HEK293 (cell line): ENCODE data around the gene KCNV2.

ENCODE experiments used
- CTCF ChIA-PET: fragments of 350-600 bp; formaldehyde crosslinking; extraction: SDS; loops from one replicate; lab custom pipeline; 2021; ENCODE audit warnings: antibody characterized with exemption; lab: Yijun Ruan, JAX
- POLR2A ChIA-PET: fragments of 300-600 bp; formaldehyde crosslinking; extraction: SDS; loops from one replicate; lab custom pipeline; 2020; ENCODE audit warnings: antibody characterized with exemption, inconsistent platforms; lab: Yijun Ruan, JAX
- H3K27ac ChIP-seq: fragments of 200-500 bp; sonication (Bioruptor generic); 2 replicates; pipeline ENCODE4 v1.5.1; 2014; ENCODE audit warnings: low read depth, low read length, control low read depth, inconsistent platforms; ENCODE audit errors: extremely low read depth
- H3K36me3 ChIP-seq, 2 experiments: fragments of 200-500 bp in 1 of 2; sonication (Bioruptor generic) in 1 of 2; 1 replicate in 1 of 2; 2 replicates in 1 of 2; pipeline ENCODE4 v1.5.1; 2014 to 2017; ENCODE audit warnings: inconsistent platforms in 2 of 2, low read length in 2 of 2; ENCODE audit not compliant: control insufficient read depth in 2 of 2, insufficient read depth in 1 of 2
- H3K4me1 ChIP-seq: fragments of 200-500 bp; sonication (Bioruptor generic); 2 replicates; pipeline ENCODE4 v1.5.1; 2014; ENCODE audit warnings: mild to moderate bottlenecking, low read length, inconsistent platforms; ENCODE audit not compliant: control insufficient read depth, insufficient read depth
- H3K4me3 ChIP-seq: 2 replicates; pipeline ENCODE4 v1.5.1; 2011; ENCODE audit warnings: low read depth, mild to moderate bottlenecking, control low read depth, low read length, moderate library complexity
- H3K9me3 ChIP-seq: fragments of 200-500 bp; sonication (Bioruptor generic); 2 replicates; pipeline ENCODE4 v1.5.1; 2014; ENCODE audit warnings: low read depth, low read length, inconsistent platforms; ENCODE audit not compliant: control insufficient read depth, insufficient read depth
- KLF1 ChIP-seq: fragments of 450-650 bp; formaldehyde crosslinking; IDR thresholded peaks from 2 replicates; pipeline ENCODE4 v1.5.1; 2016; ENCODE audit warnings: missing biosample characterization, missing genetic modification characterization
- ZBTB1 ChIP-seq: fragments of 450-650 bp; formaldehyde crosslinking; IDR thresholded peaks from 2 replicates; pipeline ENCODE4 v1.5.1; 2016; ENCODE audit warnings: missing biosample characterization, missing genetic modification characterization
- ZBTB48 ChIP-seq: fragments of 450-650 bp; formaldehyde crosslinking; IDR thresholded peaks from 2 replicates; pipeline ENCODE4 v1.5.1; 2016; ENCODE audit warnings: missing biosample characterization, missing genetic modification characterization
- ZNF214 ChIP-seq: fragments of 450-650 bp; formaldehyde crosslinking; IDR thresholded peaks from 2 replicates; pipeline ENCODE4 v1.5.1; 2017; ENCODE audit warnings: missing biosample characterization, mild to moderate bottlenecking, missing genetic modification characterization, borderline replicate concordance
- ZNF311 ChIP-seq: fragments of 450-650 bp; formaldehyde crosslinking; IDR thresholded peaks from 2 replicates; pipeline ENCODE4 v1.5.1; 2017; ENCODE audit warnings: missing biosample characterization, missing genetic modification characterization, borderline replicate concordance
- ZNF48 ChIP-seq: fragments of 450-650 bp; formaldehyde crosslinking; IDR thresholded peaks from 2 replicates; pipeline ENCODE4 v1.5.1; 2016; ENCODE audit warnings: missing biosample characterization, missing genetic modification characterization
- ZNF660 ChIP-seq: fragments of 450-650 bp; IDR thresholded peaks from 2 replicates; pipeline ENCODE4 v1.5.1; 2018; ENCODE audit warnings: missing biosample characterization, mild to moderate bottlenecking, missing genetic modification characterization
- ZNF670 ChIP-seq: fragments of 450-650 bp; formaldehyde crosslinking; IDR thresholded peaks from 2 replicates; pipeline ENCODE4 v1.5.1; 2016; ENCODE audit warnings: missing biosample characterization, missing genetic modification characterization, low read depth
- ZNF76 ChIP-seq: fragments of 450-650 bp; formaldehyde crosslinking; IDR thresholded peaks from 2 replicates; pipeline ENCODE4; 2016; ENCODE audit warnings: low read depth, missing biosample characterization, missing genetic modification characterization, borderline replicate concordance
- TF ChIP-seq, protein P1 (sequence below): fragments of 450-650 bp; formaldehyde crosslinking; conservative IDR thresholded peaks from 2 replicates; pipeline ENCODE4 v1.5.1; 2016; ENCODE audit warnings: low read depth, missing biosample characterization, missing genetic modification characterization
- TF ChIP-seq, protein P2 (sequence below): fragments of 450-650 bp; formaldehyde crosslinking; IDR thresholded peaks from 2 replicates; pipeline ENCODE4 v1.5.1; 2016; ENCODE audit warnings: missing biosample characterization, missing genetic modification characterization
- TF ChIP-seq, protein P3 (sequence below): fragments of 450-650 bp; formaldehyde crosslinking; IDR thresholded peaks from 2 replicates; pipeline ENCODE4 v1.5.1; 2016; ENCODE audit warnings: missing biosample characterization, missing genetic modification characterization
- TF ChIP-seq, protein P4 (sequence below): fragments of 450-650 bp; formaldehyde crosslinking; IDR thresholded peaks from 2 replicates; pipeline ENCODE4 v1.5.1; 2016; ENCODE audit warnings: missing biosample characterization, missing genetic modification characterization
- TF ChIP-seq, protein P5 (sequence below): fragments of 450-650 bp; formaldehyde crosslinking; IDR thresholded peaks from 2 replicates; pipeline ENCODE4 v1.5.1; 2017; ENCODE audit warnings: missing biosample characterization, missing genetic modification characterization
- TF ChIP-seq, protein P6 (sequence below): fragments of 450-650 bp; formaldehyde crosslinking; IDR thresholded peaks from 2 replicates; pipeline ENCODE4 v1.5.1; 2016; ENCODE audit warnings: missing biosample characterization, missing genetic modification characterization
- TF ChIP-seq, protein P7 (sequence below): fragments of 450-650 bp; formaldehyde crosslinking; IDR thresholded peaks from 2 replicates; pipeline ENCODE4 v1.5.1; 2016; ENCODE audit warnings: missing biosample characterization, missing genetic modification characterization

KCNV2 gene

DNA sequence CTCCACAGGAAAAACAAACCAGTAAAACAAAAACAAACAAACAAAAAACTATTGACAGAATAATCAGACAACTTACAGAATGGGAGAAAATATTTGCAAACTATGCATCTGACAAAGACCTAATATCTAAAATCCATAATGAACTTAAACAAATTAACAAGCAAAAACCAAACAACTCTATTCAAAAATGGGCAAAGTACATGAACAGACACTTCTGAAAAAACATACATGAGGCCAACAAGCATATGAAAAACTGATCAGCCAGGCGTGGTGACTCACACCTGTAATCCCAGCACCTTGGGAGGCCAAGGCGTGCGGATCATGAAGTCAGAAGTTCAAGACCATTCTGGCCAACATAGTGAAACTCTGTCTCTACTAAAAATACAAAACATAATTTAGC, 60.1 kb downstream of the KCNV2 start:
- Histone ChIP-seq H3K27ac (no peak overlapping the region), H3K36me3 (peaks cover 12 to 52% of the 10 kb centered on the region in 2 experiments), H3K4me1 (no peaks in the 10 kb centered on the region), H3K4me3 (no peak overlapping the region), H3K9me3 (no peaks in the 10 kb centered on the region)
- ChIA-PET POLR2A (no interaction called here), CTCF (no interaction called here)
- TF ChIP-seq, protein P1, sequence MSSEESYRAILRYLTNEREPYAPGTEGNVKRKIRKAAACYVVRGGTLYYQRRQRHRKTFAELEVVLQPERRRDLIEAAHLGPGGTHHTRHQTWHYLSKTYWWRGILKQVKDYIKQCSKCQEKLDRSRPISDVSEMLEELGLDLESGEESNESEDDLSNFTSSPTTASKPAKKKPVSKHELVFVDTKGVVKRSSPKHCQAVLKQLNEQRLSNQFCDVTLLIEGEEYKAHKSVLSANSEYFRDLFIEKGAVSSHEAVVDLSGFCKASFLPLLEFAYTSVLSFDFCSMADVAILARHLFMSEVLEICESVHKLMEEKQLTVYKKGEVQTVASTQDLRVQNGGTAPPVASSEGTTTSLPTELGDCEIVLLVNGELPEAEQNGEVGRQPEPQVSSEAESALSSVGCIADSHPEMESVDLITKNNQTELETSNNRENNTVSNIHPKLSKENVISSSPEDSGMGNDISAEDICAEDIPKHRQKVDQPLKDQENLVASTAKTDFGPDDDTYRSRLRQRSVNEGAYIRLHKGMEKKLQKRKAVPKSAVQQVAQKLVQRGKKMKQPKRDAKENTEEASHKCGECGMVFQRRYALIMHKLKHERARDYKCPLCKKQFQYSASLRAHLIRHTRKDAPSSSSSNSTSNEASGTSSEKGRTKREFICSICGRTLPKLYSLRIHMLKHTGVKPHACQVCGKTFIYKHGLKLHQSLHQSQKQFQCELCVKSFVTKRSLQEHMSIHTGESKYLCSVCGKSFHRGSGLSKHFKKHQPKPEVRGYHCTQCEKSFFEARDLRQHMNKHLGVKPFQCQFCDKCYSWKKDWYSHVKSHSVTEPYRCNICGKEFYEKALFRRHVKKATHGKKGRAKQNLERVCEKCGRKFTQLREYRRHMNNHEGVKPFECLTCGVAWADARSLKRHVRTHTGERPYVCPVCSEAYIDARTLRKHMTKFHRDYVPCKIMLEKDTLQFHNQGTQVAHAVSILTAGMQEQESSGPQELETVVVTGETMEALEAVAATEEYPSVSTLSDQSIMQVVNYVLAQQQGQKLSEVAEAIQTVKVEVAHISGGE (tag by site-specific recombination) = no peak
- TF ChIP-seq, protein P2, sequence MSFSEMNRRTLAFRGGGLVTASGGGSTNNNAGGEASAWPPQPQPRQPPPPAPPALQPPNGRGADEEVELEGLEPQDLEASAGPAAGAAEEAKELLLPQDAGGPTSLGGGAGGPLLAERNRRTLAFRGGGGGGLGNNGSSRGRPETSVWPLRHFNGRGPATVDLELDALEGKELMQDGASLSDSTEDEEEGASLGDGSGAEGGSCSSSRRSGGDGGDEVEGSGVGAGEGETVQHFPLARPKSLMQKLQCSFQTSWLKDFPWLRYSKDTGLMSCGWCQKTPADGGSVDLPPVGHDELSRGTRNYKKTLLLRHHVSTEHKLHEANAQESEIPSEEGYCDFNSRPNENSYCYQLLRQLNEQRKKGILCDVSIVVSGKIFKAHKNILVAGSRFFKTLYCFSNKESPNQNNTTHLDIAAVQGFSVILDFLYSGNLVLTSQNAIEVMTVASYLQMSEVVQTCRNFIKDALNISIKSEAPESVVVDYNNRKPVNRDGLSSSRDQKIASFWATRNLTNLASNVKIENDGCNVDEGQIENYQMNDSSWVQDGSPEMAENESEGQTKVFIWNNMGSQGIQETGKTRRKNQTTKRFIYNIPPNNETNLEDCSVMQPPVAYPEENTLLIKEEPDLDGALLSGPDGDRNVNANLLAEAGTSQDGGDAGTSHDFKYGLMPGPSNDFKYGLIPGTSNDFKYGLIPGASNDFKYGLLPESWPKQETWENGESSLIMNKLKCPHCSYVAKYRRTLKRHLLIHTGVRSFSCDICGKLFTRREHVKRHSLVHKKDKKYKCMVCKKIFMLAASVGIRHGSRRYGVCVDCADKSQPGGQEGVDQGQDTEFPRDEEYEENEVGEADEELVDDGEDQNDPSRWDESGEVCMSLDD (tag by site-specific recombination) = no peak
- TF ChIP-seq, protein P3, sequence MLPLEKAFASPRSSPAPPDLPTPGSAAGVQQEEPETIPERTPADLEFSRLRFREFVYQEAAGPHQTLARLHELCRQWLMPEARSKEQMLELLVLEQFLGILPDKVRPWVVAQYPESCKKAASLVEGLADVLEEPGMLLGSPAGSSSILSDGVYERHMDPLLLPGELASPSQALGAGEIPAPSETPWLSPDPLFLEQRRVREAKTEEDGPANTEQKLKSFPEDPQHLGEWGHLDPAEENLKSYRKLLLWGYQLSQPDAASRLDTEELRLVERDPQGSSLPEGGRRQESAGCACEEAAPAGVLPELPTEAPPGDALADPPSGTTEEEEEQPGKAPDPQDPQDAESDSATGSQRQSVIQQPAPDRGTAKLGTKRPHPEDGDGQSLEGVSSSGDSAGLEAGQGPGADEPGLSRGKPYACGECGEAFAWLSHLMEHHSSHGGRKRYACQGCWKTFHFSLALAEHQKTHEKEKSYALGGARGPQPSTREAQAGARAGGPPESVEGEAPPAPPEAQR = no peak
- TF ChIP-seq, protein P4, sequence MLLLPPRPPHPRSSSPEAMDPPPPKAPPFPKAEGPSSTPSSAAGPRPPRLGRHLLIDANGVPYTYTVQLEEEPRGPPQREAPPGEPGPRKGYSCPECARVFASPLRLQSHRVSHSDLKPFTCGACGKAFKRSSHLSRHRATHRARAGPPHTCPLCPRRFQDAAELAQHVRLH (tag by site-specific recombination) = no peak
- TF ChIP-seq ZNF214 (no peak), ZNF76 (tag by site-specific recombination) (no peak), ZNF311 (tag by site-specific recombination) (no peak), ZBTB1 (tag by site-specific recombination) (no peak), ZNF670 (no peak), ZNF48 (tag by site-specific recombination) (no peak), ZBTB48 (no peak), ZNF660 (tag by site-specific recombination) (no peak), KLF1 (no peak)
- TF ChIP-seq, protein P5, sequence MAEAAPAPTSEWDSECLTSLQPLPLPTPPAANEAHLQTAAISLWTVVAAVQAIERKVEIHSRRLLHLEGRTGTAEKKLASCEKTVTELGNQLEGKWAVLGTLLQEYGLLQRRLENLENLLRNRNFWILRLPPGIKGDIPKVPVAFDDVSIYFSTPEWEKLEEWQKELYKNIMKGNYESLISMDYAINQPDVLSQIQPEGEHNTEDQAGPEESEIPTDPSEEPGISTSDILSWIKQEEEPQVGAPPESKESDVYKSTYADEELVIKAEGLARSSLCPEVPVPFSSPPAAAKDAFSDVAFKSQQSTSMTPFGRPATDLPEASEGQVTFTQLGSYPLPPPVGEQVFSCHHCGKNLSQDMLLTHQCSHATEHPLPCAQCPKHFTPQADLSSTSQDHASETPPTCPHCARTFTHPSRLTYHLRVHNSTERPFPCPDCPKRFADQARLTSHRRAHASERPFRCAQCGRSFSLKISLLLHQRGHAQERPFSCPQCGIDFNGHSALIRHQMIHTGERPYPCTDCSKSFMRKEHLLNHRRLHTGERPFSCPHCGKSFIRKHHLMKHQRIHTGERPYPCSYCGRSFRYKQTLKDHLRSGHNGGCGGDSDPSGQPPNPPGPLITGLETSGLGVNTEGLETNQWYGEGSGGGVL (tag by site-specific recombination) = no peak
- TF ChIP-seq, protein P6, sequence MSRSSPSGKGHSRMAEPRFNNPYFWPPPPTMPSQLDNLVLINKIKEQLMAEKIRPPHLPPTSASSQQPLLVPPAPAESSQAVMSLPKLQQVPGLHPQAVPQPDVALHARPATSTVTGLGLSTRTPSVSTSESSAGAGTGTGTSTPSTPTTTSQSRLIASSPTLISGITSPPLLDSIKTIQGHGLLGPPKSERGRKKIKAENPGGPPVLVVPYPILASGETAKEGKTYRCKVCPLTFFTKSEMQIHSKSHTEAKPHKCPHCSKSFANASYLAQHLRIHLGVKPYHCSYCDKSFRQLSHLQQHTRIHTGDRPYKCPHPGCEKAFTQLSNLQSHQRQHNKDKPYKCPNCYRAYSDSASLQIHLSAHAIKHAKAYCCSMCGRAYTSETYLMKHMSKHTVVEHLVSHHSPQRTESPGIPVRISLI (tag by site-specific recombination) = no peak
- TF ChIP-seq, protein P7, sequence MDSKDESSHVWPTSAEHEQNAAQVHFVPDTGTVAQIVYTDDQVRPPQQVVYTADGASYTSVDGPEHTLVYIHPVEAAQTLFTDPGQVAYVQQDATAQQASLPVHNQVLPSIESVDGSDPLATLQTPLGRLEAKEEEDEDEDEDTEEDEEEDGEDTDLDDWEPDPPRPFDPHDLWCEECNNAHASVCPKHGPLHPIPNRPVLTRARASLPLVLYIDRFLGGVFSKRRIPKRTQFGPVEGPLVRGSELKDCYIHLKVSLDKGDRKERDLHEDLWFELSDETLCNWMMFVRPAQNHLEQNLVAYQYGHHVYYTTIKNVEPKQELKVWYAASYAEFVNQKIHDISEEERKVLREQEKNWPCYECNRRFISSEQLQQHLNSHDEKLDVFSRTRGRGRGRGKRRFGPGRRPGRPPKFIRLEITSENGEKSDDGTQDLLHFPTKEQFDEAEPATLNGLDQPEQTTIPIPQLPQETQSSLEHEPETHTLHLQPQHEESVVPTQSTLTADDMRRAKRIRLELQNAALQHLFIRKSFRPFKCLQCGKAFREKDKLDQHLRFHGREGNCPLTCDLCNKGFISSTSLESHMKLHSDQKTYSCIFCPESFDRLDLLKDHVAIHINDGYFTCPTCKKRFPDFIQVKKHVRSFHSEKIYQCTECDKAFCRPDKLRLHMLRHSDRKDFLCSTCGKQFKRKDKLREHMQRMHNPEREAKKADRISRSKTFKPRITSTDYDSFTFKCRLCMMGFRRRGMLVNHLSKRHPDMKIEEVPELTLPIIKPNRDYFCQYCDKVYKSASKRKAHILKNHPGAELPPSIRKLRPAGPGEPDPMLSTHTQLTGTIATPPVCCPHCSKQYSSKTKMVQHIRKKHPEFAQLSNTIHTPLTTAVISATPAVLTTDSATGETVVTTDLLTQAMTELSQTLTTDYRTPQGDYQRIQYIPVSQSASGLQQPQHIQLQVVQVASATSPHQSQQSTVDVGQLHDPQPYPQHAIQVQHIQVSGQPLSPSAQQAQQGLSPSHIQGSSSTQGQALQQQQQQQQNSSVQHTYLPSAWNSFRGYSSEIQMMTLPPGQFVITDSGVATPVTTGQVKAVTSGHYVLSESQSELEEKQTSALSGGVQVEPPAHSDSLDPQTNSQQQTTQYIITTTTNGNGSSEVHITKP (tag by site-specific recombination) = no peak
